Stimulated activated CD8-positive, alpha-beta memory T cell treated with anti-CD3 and anti-CD28 coated beads, Interleukin-15, amount 100 ng/mL, for 1 hour (primary cell): ENCODE results near the gene CDCA8.

Source experiments
- DNase-seq: peaks from one replicate; pipeline ENCODE4 v3.0.0-alpha.2; 2020; ENCODE audit warnings: low read depth

CDCA8 gene

DNA sequence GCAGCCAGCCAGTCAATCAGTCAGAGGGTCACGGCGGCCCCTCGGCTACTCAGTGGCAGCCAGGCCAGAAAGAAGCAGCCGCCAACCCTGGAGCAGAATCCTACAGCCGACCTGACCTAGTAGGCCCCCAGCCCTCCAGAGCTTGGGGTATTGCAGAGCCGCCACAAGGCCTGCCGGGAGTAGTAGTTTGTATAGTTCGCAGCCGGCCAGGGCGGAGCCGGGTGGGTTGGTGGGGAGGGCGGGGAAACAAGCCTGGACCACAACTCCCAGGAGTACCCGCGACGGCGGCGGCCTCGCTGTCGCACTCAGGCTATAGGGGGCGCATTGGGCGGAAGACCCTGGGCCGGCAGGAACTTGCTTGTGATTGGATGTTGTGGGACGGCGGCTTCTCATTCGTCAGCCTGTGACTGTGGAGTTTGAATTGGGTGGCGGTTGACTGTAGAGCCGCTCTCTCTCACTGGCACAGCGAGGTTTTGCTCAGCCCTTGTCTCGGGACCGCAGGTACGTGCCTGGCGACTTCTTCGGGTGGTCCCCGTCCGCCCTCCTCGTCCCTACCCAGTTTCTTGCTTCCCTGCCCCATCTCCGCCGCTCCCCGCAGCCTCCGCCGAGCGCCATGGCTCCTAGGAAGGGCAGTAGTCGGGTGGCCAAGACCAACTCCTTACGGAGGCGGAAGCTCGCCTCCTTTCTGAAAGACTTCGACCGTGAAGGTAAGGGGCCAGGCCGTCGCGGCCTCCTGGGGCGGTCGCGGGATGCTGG lies at the start of gene CDCA8:
Gene CDCA8 (plus strand): TSS at position 439 of the 756 bp plus-strand sequence. CDS start 175 bp downstream, at position 614.
- peak; percentile 96 for DNase-seq

DNA sequence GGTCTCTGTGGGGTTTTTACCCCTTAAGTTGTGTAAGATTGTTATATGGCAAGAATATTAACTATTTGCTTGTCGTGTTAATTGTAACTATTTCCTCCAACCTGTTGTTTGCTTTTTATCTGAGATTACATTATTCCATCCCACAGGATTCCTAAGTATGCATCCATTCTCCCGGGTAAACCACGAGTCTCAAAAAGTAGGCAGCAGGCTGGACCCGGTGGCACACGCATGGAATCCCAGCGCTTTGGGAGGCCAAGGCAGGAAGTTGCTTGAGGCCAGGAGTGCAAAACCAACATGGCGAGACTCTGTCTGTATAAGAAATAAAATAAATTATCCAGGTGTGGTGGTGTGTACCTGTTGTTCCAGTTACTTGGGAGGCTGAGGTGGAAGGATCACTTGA lies 45.0 kb upstream of the CDCA8 start:
- no peak for DNase-seq

DNA sequence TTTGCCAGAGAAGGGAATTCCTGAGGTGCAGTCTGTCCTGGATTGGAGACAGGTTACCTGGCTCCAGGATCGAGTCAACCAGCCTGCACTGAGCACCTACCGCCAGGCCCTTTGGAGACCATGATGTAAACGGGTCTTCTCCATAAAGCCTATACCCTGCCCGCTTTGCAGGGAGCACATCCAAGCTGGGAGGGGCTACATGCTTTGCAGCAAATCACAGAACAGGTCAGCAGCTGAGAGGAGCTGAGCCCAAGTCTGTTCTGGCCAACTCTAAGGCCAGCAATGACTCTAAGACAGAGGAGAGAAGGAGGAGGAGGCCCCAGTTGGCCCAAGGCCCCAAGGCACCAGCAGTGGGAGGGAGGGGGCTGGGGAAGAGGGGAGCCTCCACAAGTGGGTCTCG lies 42.1 kb upstream of the CDCA8 start:
- no peak for DNase-seq

DNA sequence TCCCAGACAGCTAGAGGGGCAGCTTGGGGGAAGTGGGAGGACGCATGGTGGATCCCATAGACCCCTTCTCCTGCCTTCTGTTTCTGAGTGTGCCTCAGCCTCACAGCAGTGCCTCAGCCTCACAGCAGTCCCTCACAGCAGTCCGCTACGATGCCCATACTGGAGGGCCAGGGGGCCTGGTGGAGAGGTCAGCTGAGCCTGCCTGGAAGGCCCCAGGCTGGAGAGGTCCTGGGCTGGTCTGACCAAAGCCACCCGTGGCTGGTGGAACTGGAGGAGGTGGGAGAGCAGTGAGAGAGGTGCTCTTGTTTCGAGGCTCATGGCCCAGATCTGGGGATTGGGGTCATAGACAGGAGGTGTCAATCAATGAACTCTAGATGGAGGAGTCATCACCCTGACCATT lies 41.6 kb upstream of the CDCA8 start:
- DNase-seq: no peak

DNA sequence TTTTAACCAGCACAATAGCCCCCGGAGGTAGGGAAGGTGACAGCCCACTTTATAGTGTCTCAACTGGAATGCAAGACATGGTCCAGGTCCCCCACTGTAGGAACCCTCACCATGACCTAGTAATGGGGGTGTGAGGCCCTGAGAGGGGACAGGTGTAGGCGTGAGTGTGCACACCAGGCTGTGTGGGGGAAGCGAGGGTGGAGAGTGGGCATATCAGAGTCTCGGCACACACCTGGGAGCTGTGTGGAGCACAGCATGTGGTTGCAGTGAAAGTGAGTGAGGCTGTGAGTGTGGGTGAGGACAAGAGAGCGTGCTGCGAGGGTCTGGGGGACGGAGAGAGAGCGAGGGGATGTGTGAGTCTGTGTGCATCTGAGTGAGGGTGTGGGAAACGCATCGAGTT lies 40.5 kb upstream of the CDCA8 start:
- DNase-seq: no peak

DNA sequence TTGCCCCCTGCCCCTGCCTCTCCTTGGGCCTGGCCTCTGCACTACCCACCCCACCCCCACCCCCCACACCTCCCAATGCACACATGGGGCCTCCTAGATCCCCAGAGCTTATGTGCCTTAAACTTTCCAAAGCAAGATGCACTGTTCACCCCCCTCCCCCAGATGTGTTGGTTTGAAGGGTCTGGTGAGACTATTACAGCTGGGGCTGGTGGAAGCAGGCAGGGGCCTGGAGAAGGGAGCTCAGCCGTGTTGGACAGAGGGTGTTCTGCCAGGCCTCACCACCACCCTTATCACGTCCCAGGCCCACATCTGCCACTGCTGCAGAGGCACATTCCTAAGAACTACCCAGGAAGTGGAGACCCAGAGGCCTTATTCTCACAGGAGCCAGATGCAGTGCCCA lies 39.3 kb upstream of the CDCA8 start:
- no peak for DNase-seq

DNA sequence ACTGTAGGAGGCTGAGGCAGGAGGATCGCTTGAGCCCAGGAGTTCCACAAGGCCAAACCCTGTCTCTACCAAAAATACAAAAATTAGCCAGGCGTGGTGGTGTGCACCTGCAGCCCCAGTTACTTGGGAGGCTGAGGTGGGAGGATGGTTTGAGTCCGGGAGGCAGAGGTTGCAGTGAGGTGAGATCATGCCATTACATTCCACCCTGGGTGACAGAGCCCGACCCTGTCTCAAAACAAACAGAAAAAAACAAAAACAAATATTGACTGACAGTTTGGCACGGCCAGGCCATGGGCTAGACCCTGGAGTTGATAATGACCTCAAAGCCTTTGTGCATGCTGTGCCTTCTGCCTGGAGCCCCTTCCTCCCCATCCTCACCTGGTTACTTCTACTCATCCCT lies 38.4 kb upstream of the CDCA8 start:
- no peak for DNase-seq

DNA sequence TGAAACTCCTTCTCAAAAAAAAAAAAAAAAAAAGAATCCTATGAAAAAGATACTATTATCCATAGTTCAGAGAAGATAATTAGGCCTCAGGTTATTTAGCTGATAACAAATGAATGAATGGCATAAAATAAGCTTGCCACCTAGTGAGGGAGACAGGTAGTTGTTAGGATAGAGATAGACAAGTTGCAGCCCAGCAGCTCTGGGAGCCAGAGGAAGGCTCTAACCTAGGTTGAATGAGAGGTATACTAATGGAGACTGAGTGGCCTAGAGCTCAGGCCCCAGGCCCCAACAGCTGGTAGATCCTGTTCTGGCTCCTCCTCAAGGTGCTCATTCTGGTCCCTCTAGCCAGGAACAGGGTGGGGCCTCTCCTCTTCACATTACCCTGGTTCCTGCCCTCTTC lies 37.0 kb upstream of the CDCA8 start:
- no peak for DNase-seq

DNA sequence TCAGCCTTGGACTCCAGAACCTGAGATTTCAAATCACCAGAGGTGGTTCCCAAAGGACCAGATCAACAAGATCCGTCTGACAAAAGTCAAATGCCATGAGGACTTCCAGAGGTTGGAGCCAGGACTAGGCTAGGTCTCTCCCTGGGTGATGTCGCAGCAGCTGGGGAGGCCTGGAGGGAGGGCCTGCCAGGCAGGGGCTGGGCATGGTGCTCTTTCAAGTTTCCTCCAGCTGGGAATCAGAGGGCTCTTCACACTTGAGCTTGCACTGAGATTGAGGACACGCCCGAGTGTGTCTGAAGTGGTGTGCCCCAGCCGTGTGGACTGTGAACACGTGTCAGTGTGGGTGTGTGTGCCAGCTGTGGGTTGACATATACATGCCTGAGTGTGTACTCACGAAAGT lies 36.3 kb upstream of the CDCA8 start:
- DNase-seq: no peak

DNA sequence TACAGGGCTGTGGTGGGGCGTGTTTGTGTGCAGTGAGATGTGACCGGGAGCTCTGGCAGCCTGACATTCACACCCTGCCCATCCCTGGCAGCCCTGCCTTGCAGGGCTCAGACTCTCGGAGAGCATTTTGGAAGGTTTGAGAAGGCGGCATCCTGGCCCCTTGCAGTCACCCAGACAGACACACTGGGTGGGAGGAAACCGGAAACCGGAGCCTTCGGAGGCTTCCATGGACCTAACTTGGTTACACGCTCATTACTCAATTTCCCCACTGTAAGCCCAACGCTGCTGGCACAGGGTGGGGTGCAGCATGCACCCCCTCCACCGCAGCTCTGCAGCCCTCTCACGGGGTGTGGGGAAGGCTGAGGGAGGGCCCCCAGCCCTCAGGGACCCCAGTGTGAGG lies 35.4 kb upstream of the CDCA8 start:
- no peak for DNase-seq

DNA sequence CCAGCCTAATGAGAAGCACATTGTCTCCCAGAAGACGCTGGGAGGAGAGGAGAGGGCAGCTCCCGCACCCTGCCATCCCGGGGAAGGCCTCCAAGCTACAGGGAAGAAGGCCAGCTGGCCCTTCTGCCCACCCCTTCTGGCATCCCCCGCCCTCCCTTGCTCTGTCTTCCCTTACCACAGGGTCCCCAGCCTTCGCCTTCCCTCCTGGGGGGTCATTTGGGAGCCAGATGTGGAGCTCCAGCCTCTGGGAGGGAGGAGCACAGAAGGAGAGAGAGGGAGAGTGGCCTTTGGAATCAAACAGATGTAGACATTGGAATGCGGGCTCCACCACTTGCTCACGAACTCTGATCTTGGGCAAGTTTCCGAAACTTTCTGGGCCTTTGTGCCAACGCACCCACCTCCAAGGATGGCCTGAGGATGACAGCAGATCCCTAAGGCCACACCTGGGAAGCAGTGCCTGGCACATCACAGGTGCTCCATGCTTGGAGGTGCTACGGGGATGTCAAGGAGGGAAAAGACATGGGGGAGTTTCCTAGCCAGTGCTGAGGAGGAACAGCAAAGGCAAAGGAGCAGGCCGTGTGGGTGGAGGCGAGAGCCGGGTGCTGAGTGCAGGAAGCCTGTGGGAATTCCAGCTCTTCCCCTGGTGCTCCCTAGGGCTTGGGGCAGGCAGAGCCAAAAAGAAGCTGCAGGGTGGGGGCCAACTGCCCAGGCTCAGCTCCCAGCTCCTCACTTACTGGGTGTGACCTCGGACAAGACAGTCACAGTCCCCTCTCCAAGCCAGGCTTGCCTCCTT lies 34.5 kb upstream of the CDCA8 start:
- no peak for DNase-seq

DNA sequence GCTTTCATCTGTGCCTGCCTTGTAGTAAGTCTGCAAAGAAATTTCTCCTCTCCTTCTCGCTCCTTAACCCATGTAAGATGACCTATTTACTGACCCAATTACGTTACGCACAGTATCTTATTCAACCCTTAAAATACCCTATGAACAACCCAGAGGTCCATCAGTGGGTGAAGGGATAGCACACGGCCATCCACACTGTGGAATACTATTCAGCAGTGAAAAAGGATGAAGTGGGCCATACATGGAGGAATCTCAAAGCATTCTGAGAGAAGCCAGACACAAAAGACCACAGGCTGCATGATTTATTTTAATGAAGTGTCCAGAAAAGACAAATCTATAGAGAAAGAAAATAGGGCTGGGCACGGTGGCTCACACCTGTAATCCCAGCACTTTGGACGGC lies 33.8 kb upstream of the CDCA8 start:
- no peak for DNase-seq

DNA sequence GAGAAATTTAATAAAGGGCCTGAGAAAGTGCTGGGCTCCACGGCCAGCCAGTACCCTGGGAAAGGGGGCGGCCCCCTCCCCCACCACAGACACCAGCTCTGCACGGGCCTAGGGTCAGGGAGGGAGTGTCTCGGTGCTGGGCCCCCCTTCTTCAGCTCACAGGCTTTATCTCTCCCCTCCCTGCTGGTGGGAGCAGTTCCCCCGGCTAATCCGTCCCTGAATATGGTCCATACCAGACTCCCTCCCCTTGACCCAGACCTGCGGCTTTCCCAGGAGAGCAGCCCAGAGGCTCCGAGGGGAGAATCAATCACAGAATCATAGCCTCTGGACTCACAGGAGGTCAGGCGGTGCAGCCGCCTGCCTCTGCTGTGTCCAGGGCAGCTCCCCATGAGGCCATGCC lies 31.7 kb upstream of the CDCA8 start:
- no peak for DNase-seq

DNA sequence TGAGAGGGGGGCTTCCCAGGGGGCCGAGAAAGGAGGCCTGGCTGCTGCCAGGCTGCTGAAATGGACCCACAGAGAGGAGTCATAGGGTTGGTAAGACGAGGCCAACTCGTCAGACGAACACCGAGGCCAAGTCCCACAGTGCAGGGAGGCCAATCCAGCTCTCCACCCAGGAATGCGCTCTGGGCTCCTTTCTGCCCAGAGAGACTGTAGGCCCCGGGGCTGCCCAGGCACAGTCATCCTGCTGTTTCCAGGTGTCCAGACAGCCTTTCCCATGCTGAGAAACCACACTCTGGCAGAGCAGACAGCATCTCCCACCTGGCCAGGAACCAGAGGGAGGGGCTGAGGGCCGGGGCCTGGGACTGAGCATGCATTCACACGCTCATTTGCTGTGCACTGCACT lies 30.9 kb upstream of the CDCA8 start:
- DNase-seq: no peak

DNA sequence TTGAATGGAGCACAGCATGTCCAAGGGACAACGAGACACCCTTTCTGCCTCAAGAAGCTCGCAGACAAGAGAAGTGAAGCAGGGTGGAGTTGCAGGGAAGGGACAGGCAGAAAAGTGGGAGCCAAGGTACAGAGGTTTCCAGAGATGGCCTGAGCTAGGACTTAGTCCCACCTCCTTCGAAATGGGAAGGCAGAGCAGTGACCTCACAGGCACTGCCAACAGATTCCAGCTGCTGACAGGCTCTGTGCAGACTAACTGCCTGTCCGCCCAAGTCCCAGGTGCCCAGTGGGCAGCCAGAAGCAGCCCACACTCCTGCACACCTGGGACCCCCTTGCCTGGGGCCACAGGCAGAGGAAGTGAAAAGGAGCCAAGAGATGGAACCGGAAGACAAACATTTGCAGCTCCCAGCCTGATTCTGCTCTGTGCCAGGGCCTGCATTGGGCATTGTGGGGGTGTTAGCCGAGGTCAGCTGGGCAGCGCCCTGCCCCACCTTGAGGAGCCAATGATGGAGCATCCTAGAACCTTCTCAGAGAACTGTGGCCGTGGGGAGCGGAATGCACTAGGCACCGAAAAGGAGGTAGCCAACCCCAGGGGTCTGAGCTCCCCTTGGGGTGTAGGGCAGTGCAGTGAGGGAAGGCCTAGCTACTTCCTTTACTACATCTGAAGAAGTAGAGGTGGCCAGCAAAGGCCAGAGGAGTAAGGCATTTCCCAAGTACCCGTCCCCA lies 30.1 kb upstream of the CDCA8 start:
- DNase-seq: no peak

DNA sequence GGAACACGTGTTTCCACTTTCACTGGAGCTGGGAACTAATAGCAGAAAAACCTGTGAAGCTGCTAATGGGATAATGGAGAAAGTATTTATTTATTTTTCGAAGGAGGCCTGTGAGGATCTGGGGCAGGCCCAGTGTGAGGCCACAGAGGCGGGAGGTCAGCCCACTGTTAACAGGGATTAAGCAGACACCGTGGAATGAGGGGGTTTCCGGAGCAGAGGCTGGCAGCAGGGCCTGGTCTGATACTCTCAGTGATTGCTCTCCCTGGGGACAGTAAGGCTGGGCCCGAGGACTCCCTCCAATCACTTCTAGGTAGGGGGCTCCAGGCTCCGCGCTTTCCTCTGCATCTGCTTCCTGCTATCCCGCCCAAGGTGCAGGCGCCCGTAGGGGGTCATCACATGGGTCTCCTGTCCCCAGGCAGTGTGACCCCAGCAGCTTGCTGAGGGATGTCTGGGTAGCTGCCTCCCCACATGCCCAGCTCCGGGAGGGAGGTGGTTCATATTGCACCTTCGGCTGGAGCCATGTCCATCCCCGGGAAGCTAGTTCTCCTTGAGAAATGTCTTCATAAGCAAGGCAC lies 28.8 kb upstream of the CDCA8 start:
- no peak for DNase-seq

DNA sequence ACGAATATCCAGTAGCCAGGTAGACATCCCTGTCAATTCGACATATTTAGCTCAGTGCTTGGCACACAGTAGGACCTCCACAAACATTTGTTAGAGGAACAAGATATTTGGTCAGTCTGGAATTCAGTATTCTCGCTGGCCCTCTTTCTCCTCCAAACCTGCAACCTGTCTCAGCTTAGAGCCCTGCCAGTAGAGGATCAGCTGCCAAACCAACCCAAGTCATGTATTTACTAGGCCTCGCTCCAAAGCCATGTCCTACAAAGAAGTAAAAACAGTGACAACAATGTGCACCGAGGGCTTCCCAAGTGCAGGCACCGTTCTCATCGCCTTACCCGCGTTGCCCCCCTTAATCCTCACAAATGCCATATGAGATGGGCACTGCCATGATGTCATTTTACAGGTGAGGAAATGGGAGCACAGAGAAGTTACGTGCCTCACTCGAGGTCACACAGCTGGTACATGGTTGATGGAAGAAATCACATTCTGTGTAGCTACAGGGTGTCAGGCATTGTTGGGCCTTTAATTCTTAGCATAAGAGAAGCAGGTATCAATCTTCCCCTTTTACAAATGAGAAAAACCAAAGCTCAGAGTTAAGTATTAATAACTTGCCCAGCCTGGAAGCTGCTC lies 26.0 kb upstream of the CDCA8 start:
- no peak for DNase-seq

DNA sequence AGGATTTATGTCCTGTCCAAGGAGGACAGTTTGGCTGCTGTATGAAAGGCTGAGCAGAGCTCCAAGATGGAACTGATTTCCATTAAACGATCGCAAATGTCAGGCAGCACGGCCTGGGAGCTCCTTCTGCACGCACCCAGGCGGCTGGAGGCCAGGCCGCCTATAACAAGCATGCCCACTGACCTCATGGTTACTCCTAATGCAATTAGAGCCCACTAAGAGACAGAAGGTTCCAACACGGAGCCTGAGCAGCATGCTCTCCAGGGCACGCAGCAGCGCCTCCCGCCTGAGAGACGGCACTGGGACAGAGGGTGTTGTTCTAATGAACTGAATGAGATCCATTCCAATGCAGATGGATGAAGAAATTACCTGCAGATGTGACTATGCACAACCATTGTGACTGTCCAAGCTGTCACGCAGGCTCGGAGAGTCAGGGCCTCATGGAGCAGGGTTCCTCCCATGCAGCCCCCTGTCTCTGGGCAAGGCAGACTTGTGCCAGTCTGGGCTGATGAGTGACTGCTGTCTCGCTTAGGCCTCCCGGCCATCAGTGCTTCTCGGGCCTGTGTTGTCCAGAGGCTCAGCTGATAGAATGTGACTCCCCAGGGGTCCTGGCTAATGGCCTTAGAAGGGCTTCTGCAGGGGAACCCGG lies 25.2 kb upstream of the CDCA8 start:
- no peak for DNase-seq

DNA sequence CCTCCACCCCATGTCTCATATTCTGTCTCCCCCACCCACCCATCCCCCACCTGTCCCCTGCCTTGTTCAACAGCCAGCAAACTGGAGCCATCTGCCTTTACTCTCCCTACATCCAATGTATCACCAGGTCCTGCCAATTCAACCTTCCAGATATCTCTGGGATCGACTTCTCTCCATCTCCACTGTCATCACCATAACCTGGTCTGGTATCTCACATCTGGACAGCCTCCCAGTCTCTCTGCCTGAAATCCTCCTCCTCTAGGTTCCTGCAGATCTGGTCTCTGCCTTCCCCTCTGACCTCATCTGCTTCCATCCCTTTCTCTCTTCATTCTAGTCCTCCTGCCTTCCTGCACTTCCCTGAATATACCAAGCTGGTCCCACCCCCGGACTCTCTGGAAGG lies 22.2 kb upstream of the CDCA8 start:
- DNase-seq: no peak

DNA sequence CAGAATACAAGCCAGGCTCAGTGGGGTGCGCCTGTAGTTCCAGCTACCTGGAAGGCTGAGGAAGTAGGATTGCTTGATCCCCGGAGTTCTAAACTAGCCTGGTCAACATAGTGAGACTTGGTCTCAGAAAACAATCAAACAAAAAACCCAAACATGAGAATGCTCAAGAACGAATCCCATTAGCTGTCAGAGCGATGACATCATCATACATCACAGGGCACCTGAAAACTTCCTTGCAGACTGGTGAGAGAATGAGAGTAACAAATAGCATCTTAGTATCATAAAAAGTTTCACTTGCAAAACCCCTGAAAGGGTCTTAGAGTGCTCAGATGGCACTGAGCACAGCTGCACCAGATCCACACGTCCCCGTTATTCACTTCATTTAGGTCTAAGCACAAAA lies 21.1 kb upstream of the CDCA8 start:
- DNase-seq: no peak

DNA sequence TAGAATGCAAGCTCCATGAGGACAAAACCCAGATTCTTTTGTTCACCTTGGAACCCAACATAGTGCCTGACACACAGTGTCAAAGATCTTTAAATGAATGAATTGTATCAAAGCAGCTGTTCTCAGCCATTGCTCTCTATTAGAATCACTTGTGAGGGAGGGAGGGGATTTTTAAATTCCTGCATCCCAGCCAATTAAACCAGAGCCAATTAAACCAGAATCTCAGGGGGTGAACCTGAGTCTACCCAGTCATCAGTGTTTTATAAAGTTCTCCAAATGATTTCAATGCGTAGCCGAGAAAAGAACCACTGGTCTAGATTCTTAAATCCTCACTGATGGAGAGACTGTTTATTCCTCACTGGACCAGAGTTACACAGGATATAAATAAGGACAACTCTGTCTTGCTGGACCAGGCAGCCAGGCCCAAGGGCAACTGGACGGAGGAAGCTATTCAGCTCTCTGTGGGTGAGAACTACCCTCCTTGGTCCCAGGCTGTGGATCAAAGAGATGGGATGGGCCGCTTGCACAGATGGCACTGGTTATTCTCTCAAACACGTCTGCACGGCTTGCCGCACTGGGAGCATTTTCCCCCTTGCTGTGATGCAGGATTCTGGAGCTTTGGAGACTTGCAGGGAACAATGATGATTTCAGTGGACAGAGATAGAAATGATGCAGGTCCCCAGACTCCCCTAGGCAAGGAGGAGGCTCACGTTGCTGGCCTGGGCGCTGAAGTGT lies 20.0 kb upstream of the CDCA8 start:
- no peak for DNase-seq
